Measurements from ENCODE around the gene CDCA3. TPM values are rescaled to one million over a fixed set of nuclear protein-coding genes. Genes with fewer than 3 reads are reported as not detected.

CDCA3 gene
- total RNA-seq, 4 donors from 2014 or later: 5.9 to 20.0 (median 12.8) TPM

DNA sequence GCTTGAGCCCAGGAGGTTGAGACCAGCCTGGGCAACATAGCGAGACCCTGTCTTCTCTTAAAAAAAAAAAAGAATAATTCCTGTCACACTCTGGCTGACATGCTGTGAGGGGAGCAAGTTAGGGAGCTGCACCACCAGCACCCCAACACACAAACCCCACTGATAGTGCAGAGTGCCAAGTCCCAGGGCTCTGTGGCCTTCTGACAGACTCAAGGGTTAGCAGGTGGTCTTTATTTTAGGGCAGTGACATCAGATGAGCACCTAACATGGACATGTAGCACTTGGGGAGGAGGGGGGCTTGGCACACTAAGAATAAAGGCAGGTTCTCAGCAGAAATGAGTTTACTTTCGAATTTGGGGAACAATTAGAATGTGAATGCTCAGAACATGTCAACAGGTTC lies 7.7 kb upstream of the CDCA3 start:
- intact Hi-C loops (cut with DNase I): no loop called here
- 75 to 100% methylated on average over 1 to 2 of the region's 2 CpGs for WGBS, 2 donors
- no peak for DNase-seq

DNA sequence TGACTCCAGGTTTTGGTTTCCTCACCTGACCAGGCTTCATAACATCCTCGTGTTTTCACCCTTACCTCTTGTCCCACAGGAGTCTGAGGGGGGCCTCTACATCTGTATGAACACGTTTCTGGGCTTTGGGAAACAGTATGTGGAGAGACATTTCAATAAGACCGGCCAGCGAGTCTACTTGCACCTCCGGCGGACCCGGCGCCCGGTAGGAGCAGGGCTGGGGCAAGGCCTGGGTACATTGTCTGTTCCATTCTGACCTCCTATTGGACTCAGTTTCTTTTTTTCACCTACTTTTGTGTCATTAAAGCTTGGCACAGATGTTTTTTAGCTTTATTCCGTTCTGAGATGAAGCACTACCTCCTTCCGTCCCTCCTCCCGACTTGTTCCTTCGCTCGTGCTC lies 4.2 kb upstream of the CDCA3 start:
- Histone ChIP-seq H3K36me3 (peaks cover 42 to 57% (median 46%) of the 10 kb centered on the region in 3 donors), H3K27ac (no peak overlapping the region), H3K4me1 (peaks cover 8 to 26% (median 21%) of the 10 kb centered on the region in 3 donors), H3K9me3 (no peaks in the 10 kb centered on the region), H3K27me3 (no peaks in the 10 kb centered on the region), H3K4me3 (no peak overlapping the region)
- no peak for DNase-seq
- no peak for TF ChIP-seq POLR2A (IDR thresholded peaks at IDR 0.05)
- TF ChIP-seq, protein P1, sequence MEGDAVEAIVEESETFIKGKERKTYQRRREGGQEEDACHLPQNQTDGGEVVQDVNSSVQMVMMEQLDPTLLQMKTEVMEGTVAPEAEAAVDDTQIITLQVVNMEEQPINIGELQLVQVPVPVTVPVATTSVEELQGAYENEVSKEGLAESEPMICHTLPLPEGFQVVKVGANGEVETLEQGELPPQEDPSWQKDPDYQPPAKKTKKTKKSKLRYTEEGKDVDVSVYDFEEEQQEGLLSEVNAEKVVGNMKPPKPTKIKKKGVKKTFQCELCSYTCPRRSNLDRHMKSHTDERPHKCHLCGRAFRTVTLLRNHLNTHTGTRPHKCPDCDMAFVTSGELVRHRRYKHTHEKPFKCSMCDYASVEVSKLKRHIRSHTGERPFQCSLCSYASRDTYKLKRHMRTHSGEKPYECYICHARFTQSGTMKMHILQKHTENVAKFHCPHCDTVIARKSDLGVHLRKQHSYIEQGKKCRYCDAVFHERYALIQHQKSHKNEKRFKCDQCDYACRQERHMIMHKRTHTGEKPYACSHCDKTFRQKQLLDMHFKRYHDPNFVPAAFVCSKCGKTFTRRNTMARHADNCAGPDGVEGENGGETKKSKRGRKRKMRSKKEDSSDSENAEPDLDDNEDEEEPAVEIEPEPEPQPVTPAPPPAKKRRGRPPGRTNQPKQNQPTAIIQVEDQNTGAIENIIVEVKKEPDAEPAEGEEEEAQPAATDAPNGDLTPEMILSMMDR (IDR thresholded peaks at IDR 0.05): no peak
- intact Hi-C loops (cut with DNase I): no loop called here
- 94% methylated on average over 14 of the region's 14 CpGs for WGBS, 2 donors

More for the DNA sequence above, 7.7 kb upstream of the CDCA3 start:
- no peak for TF ChIP-seq POLR2A (IDR thresholded peaks at IDR 0.05)
- TF ChIP-seq, protein P1 (IDR thresholded peaks at IDR 0.05): no peak
- no peaks in the 10 kb centered on the region for H3K27me3 ChIP-seq
- H3K9me3 ChIP-seq: no peaks in the 10 kb centered on the region
- H3K36me3 ChIP-seq: peaks cover 55 to 92% (median 73%) of the 10 kb centered on the region in 3 donors
- H3K4me3 ChIP-seq: no peak overlapping the region
- peaks cover 0 to 4% (median 4%) of the 10 kb centered on the region in 3 donors for H3K4me1 ChIP-seq
- H3K27ac ChIP-seq: no peak overlapping the region

- no peaks in the 10 kb centered on the region for H3K27me3 ChIP-seq
- WGBS, 2 donors: 71 to 86% methylated on average over 3 to 6 of the region's 6 CpGs
- H3K4me1 ChIP-seq: peaks cover 11 to 29% (median 24%) of the 10 kb centered on the region in 3 donors
- H3K4me3 ChIP-seq: no peak overlapping the region
- DNase-seq: no peak
- H3K9me3 ChIP-seq: no peaks in the 10 kb centered on the region
- TF ChIP-seq, protein P1 (IDR thresholded peaks at IDR 0.05): no peak
- TF ChIP-seq POLR2A (IDR thresholded peaks at IDR 0.05): no peak
- peak overlapping the region; percentile 92 to 99 (median 97) for H3K27ac ChIP-seq
- H3K36me3 ChIP-seq: peaks cover 30 to 47% (median 34%) of the 10 kb centered on the region in 3 donors
- intact Hi-C loops (cut with DNase I): no loop called here
Observed at GRCh38 chr12:6854036-6854435, 3.0 kb upstream of the CDCA3 start.

GRCh38 chr12:6853626-6854025 lies 2.5 kb upstream of the CDCA3 start:
- intact Hi-C loops (cut with DNase I): no loop called here
- peak overlapping the region; percentile 92 to 99 (median 97) for H3K27ac ChIP-seq
- peak overlapping the region in 2 of 4 donors; percentile 58 to 86 for H3K4me3 ChIP-seq
- no peaks in the 10 kb centered on the region for H3K9me3 ChIP-seq
- peaks cover 11 to 29% (median 24%) of the 10 kb centered on the region in 3 donors for H3K4me1 ChIP-seq
- no peak for DNase-seq
- no peak for TF ChIP-seq POLR2A (IDR thresholded peaks at IDR 0.05)
- TF ChIP-seq, protein P1 (IDR thresholded peaks at IDR 0.05): no peak
- no peaks in the 10 kb centered on the region for H3K27me3 ChIP-seq
- H3K36me3 ChIP-seq: peaks cover 27 to 47% (median 30%) of the 10 kb centered on the region in 3 donors
- WGBS, 2 donors: 29 to 56% methylated on average over 1 of the region's 1 CpG

GRCh38 chr12:6852651-6853354 lies 1.7 kb upstream of the CDCA3 start:
- DNase-seq: no peak
- peaks cover 19 to 45% (median 24%) of the 10 kb centered on the region in 3 donors for H3K36me3 ChIP-seq
- H3K4me1 ChIP-seq: peaks cover 11 to 29% (median 24%) of the 10 kb centered on the region in 3 donors
- no peaks in the 10 kb centered on the region for H3K9me3 ChIP-seq
- intact Hi-C loops (cut with DNase I): no loop called here
- 0 to 1% methylated on average over 8 to 11 of the region's 18 CpGs for WGBS, 2 donors
- TF ChIP-seq, protein P1 (IDR thresholded peaks at IDR 0.05): no peak
- peak in 1 of 4 donors; percentile 39 for TF ChIP-seq POLR2A (IDR thresholded peaks at IDR 0.05)
- H3K27me3 ChIP-seq: no peaks in the 10 kb centered on the region
- peak overlapping the region; percentile 92 to 99 (median 97) for H3K27ac ChIP-seq
- peak overlapping the region; percentile 58 to 86 (median 71) for H3K4me3 ChIP-seq

Measured in esophagus squamous epithelium (tissue), 5 donors.